Measurements from ENCODE around the gene MLLT6.
A peak's percentile ranks its signal among the peaks of the same experiment; 100 is the strongest.

The MLLT6 gene

GRCh38 chr17:38673707-38674013 lies 31.4 kb upstream of the MLLT6 start:
- no peak for DNase-seq

GRCh38 chr17:38674014-38674748 lies 30.9 kb upstream of the MLLT6 start:
- intact Hi-C loops (cut with DNase I), result no loop called here
- peak in 7 of 42 donors; percentile 9 to 49 (median 19) for DNase-seq

More at GRCh38 chr17:38673707-38674013, 31.4 kb upstream of the MLLT6 start:
- intact Hi-C loops (cut with DNase I), result no loop called here

GRCh38 chr17:38674749-38675615 lies 30.1 kb upstream of the MLLT6 start, which contains the start of gene EPOP:
EPOP (minus strand) TSS chr17:38674957; CDS start chr17:38674495, 462 bp downstream.
- intact Hi-C loops (cut with DNase I), result no loop called here
- DNase-seq, result peak; percentile 71 to 96 (median 91)

- DNase-seq, result peak; percentile 67 to 93 (median 85)
- intact Hi-C loops (cut with DNase I), result loop anchor here (2.0 kb wide), 1 partner anchor 58 kb away; no protein-coding TSS in a partner anchor
These were observed 28.2 kb upstream of the MLLT6 start for GRCh38 chr17:38676706-38677504.

GRCh38 chr17:38677819-38678218 lies 27.3 kb upstream of the MLLT6 start:
- no peak for DNase-seq
- intact Hi-C loops (cut with DNase I), result loop anchor here (2.0 kb wide), 1 partner anchor 57 kb away; no protein-coding TSS in a partner anchor

GRCh38 chr17:38681096-38681495 lies 24.0 kb upstream of the MLLT6 start:
- DNase-seq, result no peak
- intact Hi-C loops (cut with DNase I), result no loop called here

GRCh38 chr17:38685491-38685890 lies 19.6 kb upstream of the MLLT6 start:
- DNase-seq, result peak in 18 of 42 donors; percentile 7 to 60 (median 32)
- intact Hi-C loops (cut with DNase I), result no loop called here

GRCh38 chr17:38687286-38687685 lies 17.8 kb upstream of the MLLT6 start:
- intact Hi-C loops (cut with DNase I), result no loop called here
- DNase-seq, result no peak

- intact Hi-C loops (cut with DNase I), result no loop called here
These were observed 14.7 kb upstream of the MLLT6 start for GRCh38 chr17:38690386-38690785.

GRCh38 chr17:38691154-38691553 lies 13.9 kb upstream of the MLLT6 start:
- intact Hi-C loops (cut with DNase I), result no loop called here
- no peak for DNase-seq

More at GRCh38 chr17:38690386-38690785, 14.7 kb upstream of the MLLT6 start:
- no peak for DNase-seq

- intact Hi-C loops (cut with DNase I), result no loop called here
- DNase-seq, result peak in 21 of 42 donors; percentile 25 to 68 (median 39)
These were observed 11.3 kb upstream of the MLLT6 start for GRCh38 chr17:38693700-38694329.

- DNase-seq, result no peak
- intact Hi-C loops (cut with DNase I), result no loop called here
These were observed 7.8 kb upstream of the MLLT6 start for GRCh38 chr17:38697061-38697820.

GRCh38 chr17:38698760-38699159 lies 6.3 kb upstream of the MLLT6 start:
- DNase-seq, result no peak
- intact Hi-C loops (cut with DNase I), result no loop called here

GRCh38 chr17:38701504-38702165 lies 3.4 kb upstream of the MLLT6 start:
- DNase-seq, result peak in 14 of 42 donors; percentile 23 to 53 (median 34)
- intact Hi-C loops (cut with DNase I), result no loop called here

- DNase-seq, result peak; percentile 40 to 91 (median 82)
- intact Hi-C loops (cut with DNase I), result no loop called here
These were observed 2.7 kb upstream of the MLLT6 start for GRCh38 chr17:38702166-38702915.

GRCh38 chr17:38702916-38703741 lies 1.9 kb upstream of the MLLT6 start:
- DNase-seq, result peak in 5 of 42 donors; percentile 23 to 52 (median 50)
- intact Hi-C loops (cut with DNase I), result no loop called here
